GM12873 (cell line): ENCODE data around the gene NUP210.

Experiments used
- CTCF ChIP-seq: IDR thresholded peaks from 2 replicates; pipeline ENCODE4 v1.5.1; 2012; ENCODE audit warnings: low read depth, mild to moderate bottlenecking, moderate library complexity, low read length, control low read depth; ENCODE audit not compliant: insufficient read depth; ENCODE audit errors: missing control alignments

Gene NUP210

GRCh38 chr3:13288732-13289718, 131.1 kb downstream of the NUP210 start:
- TF ChIP-seq CTCF, result no peak

GRCh38 chr3:13287833-13288232, 132.3 kb downstream of the NUP210 start:
- TF ChIP-seq CTCF, result no peak

GRCh38 chr3:13286873-13287272, 133.2 kb downstream of the NUP210 start:
- TF ChIP-seq CTCF, result no peak

- no peak for TF ChIP-seq CTCF
These were observed 135.0 kb downstream of the NUP210 start for GRCh38 chr3:13285007-13285567.

- no peak for TF ChIP-seq CTCF
These were observed 136.3 kb downstream of the NUP210 start for GRCh38 chr3:13283877-13284264.

- TF ChIP-seq CTCF, result peak; percentile 23
These were observed 136.9 kb downstream of the NUP210 start for GRCh38 chr3:13282986-13283876.
